Spleen (tissue), 7 donors: ENCODE results near the gene SCNN1G.

Experiments
- CTCF ChIP-seq, 11 experiments: fragments of 200-600 bp in 7 of 11; fragments of 450-650 bp in 4 of 11; sonication (generic) in 4 of 11; IDR thresholded peaks in 8 of 11; conservative IDR thresholded peaks in 3 of 11; 1 replicate in 7 of 11; 2 replicates in 4 of 11; pipeline versions ENCODE4 v1.4.0 to v1.8.0; 2016 to 2021; ENCODE audit warnings: antibody characterized with exemption in 11 of 11, inconsistent platforms in 4 of 11, mild to moderate bottlenecking in 1 of 11
- POLR2A ChIP-seq, 3 donors: fragments of 450-650 bp; IDR thresholded peaks; one replicate each; pipeline ENCODE4 v1.5.1; 2017; ENCODE audit warnings: antibody characterized with exemption in 3 of 3, mild to moderate bottlenecking in 1 of 3
- POLR2AphosphoS5 ChIP-seq, 3 donors: sonication (generic); formaldehyde crosslinking; IDR thresholded peaks; one replicate each; pipeline ENCODE4 v1.5.1; 2017; ENCODE audit warnings: antibody characterized with exemption in 3 of 3
- donor health status: DM: no; HTN: no; CAD: no; lungs with moderate emphysema.
- donor health status: DM: no; HTN: no; CAD: no.
- donor health status: DM: no; HTN: no; CAD: no.

- no peak for TF ChIP-seq POLR2A (IDR thresholded peaks at IDR 0.05)
- TF ChIP-seq CTCF (IDR thresholded peaks at IDR 0.05 in 8 of 11, conservative IDR thresholded peaks at IDR 0.05 in 3 of 11): no peak
- no peak for TF ChIP-seq POLR2AphosphoS5 (IDR thresholded peaks at IDR 0.05)
Observed at GRCh38 chr16:23172583-23172982, 10.0 kb upstream of the SCNN1G start.
